Suprapubic skin (tissue), 4 donors: ENCODE measurements around the gene CLDN1. TPM values are rescaled to one million over a fixed set of nuclear protein-coding genes. Genes with fewer than 3 reads are reported as not detected.

ENCODE experiments used
- DNase-seq, 2 donors: peaks; one replicate each; pipeline ENCODE4 v3.0.0-alpha.2; 2019; ENCODE audit warnings: low spot score in 2 of 2
- H3K27ac ChIP-seq: fragments of 200-600 bp; sonication (generic); one replicate; pipeline ENCODE4 v1.5.1; 2019
- H3K27me3 ChIP-seq: fragments of 200-600 bp; sonication (generic); one replicate; pipeline ENCODE4 v1.5.1; 2019
- H3K36me3 ChIP-seq: fragments of 200-600 bp; sonication (generic); one replicate; pipeline ENCODE4 v1.5.1; 2019
- H3K4me1 ChIP-seq: fragments of 200-600 bp; sonication (generic); one replicate; pipeline ENCODE4 v1.5.1; 2019
- H3K4me3 ChIP-seq: fragments of 200-600 bp; sonication (generic); one replicate; pipeline ENCODE4 v1.5.1; 2019; ENCODE audit warnings: mild to moderate bottlenecking
- H3K9me3 ChIP-seq: fragments of 200-600 bp; sonication (generic); one replicate; pipeline ENCODE4 v1.5.1; 2019
- CTCF ChIP-seq, 2 donors: fragments of 200-600 bp in 1 of 2; fragments of 450-650 bp in 1 of 2; sonication (generic) in 1 of 2; IDR thresholded peaks; one replicate each; pipeline ENCODE4 v1.5.1; 2016 to 2019; ENCODE audit warnings: antibody characterized with exemption in 2 of 2, mild to moderate bottlenecking in 1 of 2, moderate library complexity in 1 of 2
- EP300 ChIP-seq: sonication (generic); formaldehyde crosslinking; IDR thresholded peaks from one replicate; pipeline ENCODE4 v1.6.1; 2017; ENCODE audit warnings: antibody characterized with exemption
- POLR2A ChIP-seq, 2 donors: fragments of 450-650 bp; IDR thresholded peaks; one replicate each; pipeline ENCODE4 v1.6.1; 2017; ENCODE audit warnings: antibody characterized with exemption in 2 of 2, mild to moderate bottlenecking in 2 of 2, moderate library complexity in 2 of 2
- POLR2AphosphoS5 ChIP-seq, 3 donors: sonication (generic); formaldehyde crosslinking; IDR thresholded peaks; one replicate each; pipeline ENCODE4 v1.6.1; 2017; ENCODE audit warnings: antibody characterized with exemption in 3 of 3
- WGBS: methylation state at CpG from one replicate; pipeline ENCODE4 v1.1.5; 2018; 5-methylcytosine and 5-hydroxymethylcytosine counted together
- total RNA-seq, 4 donors: library from RNA; depleted of rRNA; stranded (reverse); fragments of >200 nt; gene quantifications; one replicate each; pipeline ENCODE4 v1.1.0, GENCODE V29; 2016

Gene CLDN1
- total RNA-seq, 4 donors from 2014 or later = 524 to 822 (median 675) TPM

GRCh38 chr3:190345027-190345821, 23.0 kb upstream of the CLDN1 start:
- Histone ChIP-seq H3K4me3 (peak overlapping the region; percentile 3), H3K9me3 (no peaks in the 10 kb centered on the region), H3K27me3 (no peaks in the 10 kb centered on the region), H3K27ac (peak overlapping the region; percentile 81), H3K4me1 (peaks cover 22% of the 10 kb centered on the region), H3K36me3 (no peaks in the 10 kb centered on the region)
- WGBS = 18% methylated on average over 4 of the region's 4 CpGs
- DNase-seq = no peak
- TF ChIP-seq EP300 (no peak), CTCF (IDR thresholded peaks at IDR 0.05) (no peak), POLR2A (IDR thresholded peaks at IDR 0.05) (no peak), POLR2AphosphoS5 (IDR thresholded peaks at IDR 0.05) (no peak)

- no peak for TF ChIP-seq POLR2A (IDR thresholded peaks at IDR 0.05)
- TF ChIP-seq CTCF (IDR thresholded peaks at IDR 0.05) = no peak
- no peak for TF ChIP-seq EP300
- TF ChIP-seq POLR2AphosphoS5 (IDR thresholded peaks at IDR 0.05) = no peak
- H3K4me3 ChIP-seq = no peak overlapping the region
- no peak overlapping the region for H3K27ac ChIP-seq
- H3K9me3 ChIP-seq = no peaks in the 10 kb centered on the region
- peaks cover 12% of the 10 kb centered on the region for H3K4me1 ChIP-seq
- 70% methylated on average over 2 of the region's 2 CpGs for WGBS
- no peaks in the 10 kb centered on the region for H3K27me3 ChIP-seq
- no peak for DNase-seq
- no peaks in the 10 kb centered on the region for H3K36me3 ChIP-seq
Measured at GRCh38 chr3:190340071-190340470, 17.8 kb upstream of the CLDN1 start.

- Histone ChIP-seq H3K27ac (no peak overlapping the region), H3K27me3 (no peaks in the 10 kb centered on the region), H3K9me3 (no peaks in the 10 kb centered on the region), H3K4me3 (no peak overlapping the region), H3K36me3 (no peaks in the 10 kb centered on the region), H3K4me1 (peaks cover 11% of the 10 kb centered on the region)
- no peak for DNase-seq
- TF ChIP-seq EP300 (no peak), POLR2A (IDR thresholded peaks at IDR 0.05) (no peak), CTCF (IDR thresholded peaks at IDR 0.05) (no peak), POLR2AphosphoS5 (IDR thresholded peaks at IDR 0.05) (no peak)
Measured at GRCh38 chr3:190339130-190339529, 16.9 kb upstream of the CLDN1 start.

GRCh38 chr3:190338717-190339116, 16.5 kb upstream of the CLDN1 start:
- H3K36me3 ChIP-seq = no peaks in the 10 kb centered on the region
- no peaks in the 10 kb centered on the region for H3K9me3 ChIP-seq
- H3K4me1 ChIP-seq = peaks cover 11% of the 10 kb centered on the region
- peak overlapping the region; percentile 33 for H3K27ac ChIP-seq
- TF ChIP-seq CTCF (IDR thresholded peaks at IDR 0.05) (no peak), EP300 (no peak), POLR2A (IDR thresholded peaks at IDR 0.05) (no peak), POLR2AphosphoS5 (IDR thresholded peaks at IDR 0.05) (no peak)
- no peak for DNase-seq
- no peak overlapping the region for H3K4me3 ChIP-seq
- H3K27me3 ChIP-seq = no peaks in the 10 kb centered on the region

- Histone ChIP-seq H3K36me3 (no peaks in the 10 kb centered on the region), H3K27ac (peak overlapping the region; percentile 74), H3K27me3 (no peaks in the 10 kb centered on the region), H3K9me3 (no peaks in the 10 kb centered on the region), H3K4me1 (peaks cover 11% of the 10 kb centered on the region), H3K4me3 (no peak overlapping the region)
- WGBS = 95% methylated on average over 5 of the region's 5 CpGs
- TF ChIP-seq EP300 (no peak), POLR2AphosphoS5 (IDR thresholded peaks at IDR 0.05) (no peak), CTCF (IDR thresholded peaks at IDR 0.05) (no peak), POLR2A (IDR thresholded peaks at IDR 0.05) (no peak)
- no peak for DNase-seq
Measured at GRCh38 chr3:190337301-190337700, 15.1 kb upstream of the CLDN1 start.
